Subcutaneous adipose tissue (tissue), 4 donors: ENCODE results near the gene PRPS1. TPM values are rescaled to one million over a fixed set of nuclear protein-coding genes. Genes with fewer than 3 reads are reported as not detected.

Source experiments
- CTCF ChIP-seq: fragments of 450-650 bp; IDR thresholded peaks from one replicate; pipeline ENCODE4 v1.5.1; 2016; ENCODE audit warnings: low read depth, mild to moderate bottlenecking, control low read depth, antibody characterized with exemption, moderate library complexity
- total RNA-seq, 4 donors: library from RNA; depleted of rRNA; stranded (reverse); fragments of >200 nt; gene quantifications; one replicate each; pipeline ENCODE4 v1.1.0, GENCODE V29; 2016

The PRPS1 gene
- total RNA-seq, 4 donors from 2014 or later = 15.6 to 35.2 (median 25.9) TPM

GRCh38 chrX:107675823-107676555, 47.7 kb downstream of the PRPS1 start:
- TF ChIP-seq CTCF = no peak

- TF ChIP-seq CTCF = no peak
Measured at GRCh38 chrX:107676559-107677378, 48.5 kb downstream of the PRPS1 start.

GRCh38 chrX:107677501-107677901, 49.2 kb downstream of the PRPS1 start:
- TF ChIP-seq CTCF = no peak

GRCh38 chrX:107677909-107678308, 49.6 kb downstream of the PRPS1 start:
- no peak for TF ChIP-seq CTCF

- no peak for TF ChIP-seq CTCF
Measured at GRCh38 chrX:107678957-107679740, 50.8 kb downstream of the PRPS1 start.

- no peak for TF ChIP-seq CTCF
Measured at GRCh38 chrX:107682256-107682655, 53.9 kb downstream of the PRPS1 start.
